K562 (cell line): Measurements from ENCODE around the gene EFHD2. TPM values are rescaled to one million over a fixed set of nuclear protein-coding genes. Genes with fewer than 3 reads are reported as not detected.

Experiments used
- ATAC-seq: fragments of 200-7000 bp; cut with Tn5 transposase; 3 replicates; pipeline ENCODE4 v1.9.1; 2020; ENCODE audit warnings: moderate library complexity
- BruUV-seq: library from RNA; stranded (reverse); fragments of 400-500 nt; replicated peaks from 2 replicates; lab custom pipeline; 2021; lab: Mats Ljungman, UMichigan
- CTCF ChIA-PET: fragments of 300-600 bp; formaldehyde crosslinking; extraction: SDS; loops from one replicate; lab custom pipeline; 2021; ENCODE audit warnings: low intra/inter-chr PET ratio; lab: Yijun Ruan, JAX
- POLR2A ChIA-PET: fragments of 300-600, 350-650 bp; sonication (Branson Sonifier 250); formaldehyde crosslinking; extraction: SDS; loops from one replicate; lab custom pipeline; 2021; ENCODE audit warnings: antibody characterized with exemption, inconsistent platforms; lab: Yijun Ruan, JAX
- DNase-seq, 4 experiments: peaks; one replicate each; pipeline versions ENCODE4 v3.0.0 to v3.0.0-alpha.2; 2011 to 2018; ENCODE audit warnings: low spot score in 3 of 4, mixed read lengths in 3 of 4; ENCODE audit errors: extremely low read depth in 1 of 4
- FAIRE-seq: peaks from 2 replicates; lab custom pipeline; 2011; peaks lifted over from hg19 to GRCh38; lab: Jason Lieb, UNC
- H2AFZ ChIP-seq: 2 replicates; pipeline ENCODE4 v1.6.0; 2011; ENCODE audit warnings: low read depth, low read length, control low read depth, inconsistent platforms
- H3K27ac ChIP-seq: fragments of 200-600 bp; 3 replicates; pipeline ENCODE4 v1.8.0; 2011; ENCODE audit warnings: low read depth, mild to moderate bottlenecking, control low read depth, inconsistent platforms, low read length, moderate library complexity, mixed read lengths; ENCODE audit errors: extremely low read depth
- H3K27me3 ChIP-seq, 2 experiments: fragments of 300-600 bp in 1 of 2; 2 replicates in 1 of 2; 3 replicates in 1 of 2; pipeline versions ENCODE4 v1.6.0 to v1.8.0; 2011; ENCODE audit warnings: inconsistent platforms in 2 of 2, low read length in 2 of 2, mild to moderate bottlenecking in 1 of 2, mixed read lengths in 1 of 2, moderate library complexity in 1 of 2; ENCODE audit not compliant: control insufficient read depth in 2 of 2, insufficient read depth in 2 of 2
- H3K36me3 ChIP-seq: fragments of 300-600 bp; 3 replicates; pipeline ENCODE4 v1.8.0; 2011; ENCODE audit warnings: mild to moderate bottlenecking, low read length, inconsistent platforms; ENCODE audit not compliant: control insufficient read depth, insufficient read depth
- H3K4me1 ChIP-seq, 2 experiments: fragments of 200-600 bp in 1 of 2; replicated peaks in 1 of 2; 2 replicates in 1 of 2; 3 replicates in 1 of 2; pipeline versions ENCODE4 v1.5.1 to v1.8.0; 2011; ENCODE audit warnings: inconsistent platforms in 2 of 2, low read length in 2 of 2, mild to moderate bottlenecking in 1 of 2, mixed read lengths in 1 of 2, moderate library complexity in 1 of 2; ENCODE audit not compliant: control insufficient read depth in 2 of 2, insufficient read depth in 2 of 2
- H3K4me2 ChIP-seq: 2 replicates; pipeline ENCODE4 v1.6.1; 2011; ENCODE audit warnings: low read length, control low read depth, inconsistent platforms, mixed read lengths; ENCODE audit not compliant: insufficient read depth
- H3K4me3 ChIP-seq: fragments of 200-600 bp; sonication (generic), shearing (Covaris generic); 2 replicates; pipeline ENCODE4 v1.5.1; 2016; ENCODE audit warnings: control low read depth, inconsistent platforms
- H3K79me2 ChIP-seq: fragments of 200-600 bp; 3 replicates; pipeline ENCODE4 v1.8.0; 2011; ENCODE audit warnings: low read length, inconsistent platforms; ENCODE audit not compliant: control insufficient read depth, insufficient read depth
- H3K9ac ChIP-seq, 2 experiments: 2 replicates each; pipeline versions ENCODE4 v1.6.0 to v1.6.1; 2011; ENCODE audit warnings: low read depth in 2 of 2, low read length in 2 of 2, control low read depth in 1 of 2, inconsistent platforms in 1 of 2, mild to moderate bottlenecking in 1 of 2, mixed read lengths in 1 of 2; ENCODE audit not compliant: insufficient read depth in 1 of 2
- H3K9me1 ChIP-seq: one replicate; pipeline ENCODE4 v1.6.0; 2011; ENCODE audit warnings: inconsistent platforms, mild to moderate bottlenecking, low read length, moderate library complexity; ENCODE audit not compliant: control insufficient read depth, insufficient read depth
- H3K9me3 ChIP-seq: replicated peaks from 2 replicates; pipeline ENCODE4 v1.5.1; 2011; ENCODE audit warnings: low read depth, low read length, inconsistent platforms; ENCODE audit not compliant: control insufficient read depth, insufficient read depth
- H4K20me1 ChIP-seq: replicated peaks from 2 replicates; pipeline ENCODE4 v1.6.1; 2011; ENCODE audit warnings: low read length, inconsistent platforms, mixed read lengths; ENCODE audit not compliant: control insufficient read depth, insufficient read depth
- BCL6 ChIP-seq: fragments of 250-450 bp; sonication (Bioruptor Pico); IDR thresholded peaks from 2 replicates; pipeline ENCODE4 v1.4.0; 2020
- FOXK2 ChIP-seq, 2 experiments: fragments of 450-650 bp; IDR thresholded peaks in 1 of 2; conservative IDR thresholded peaks in 1 of 2; 2 replicates each; pipeline ENCODE4 v1.6.1; 2016; ENCODE audit warnings: low read depth in 2 of 2, mild to moderate bottlenecking in 1 of 2
- KDM1A ChIP-seq, 2 experiments: fragments of 450-650 bp; IDR thresholded peaks; 2 replicates each; pipeline ENCODE4 v1.6.1; 2016; ENCODE audit warnings: mild to moderate bottlenecking in 2 of 2
- MBD2 ChIP-seq: sonication (generic); IDR thresholded peaks from 2 replicates; pipeline ENCODE4 v1.6.1; 2016; ENCODE audit warnings: low read depth, borderline replicate concordance
- NFYB ChIP-seq: IDR thresholded peaks from 2 replicates; pipeline ENCODE4 v1.6.1; 2011; ENCODE audit warnings: mild to moderate bottlenecking, moderate library complexity; ENCODE audit not compliant: insufficient read length; ENCODE audit errors: extremely low read depth
- RBM25 ChIP-seq: fragments of 200-400 bp; formaldehyde crosslinking; IDR thresholded peaks from 2 replicates; pipeline ENCODE4 v1.6.1; 2018; ENCODE audit warnings: low read length, low read depth, moderate library complexity; ENCODE audit not compliant: severe bottlenecking
- RCOR1 ChIP-seq, 2 experiments: IDR thresholded peaks; 2 replicates each; pipeline ENCODE4 v1.6.1; 2012; ENCODE audit warnings: low read depth in 2 of 2, low read length in 2 of 2, borderline replicate concordance in 1 of 2, improper control_type of control experiment in 1 of 2
- SRF ChIP-seq, 2 experiments: fragments of 250-450, 450-650 bp in 1 of 2; sonication (Bioruptor Pico) in 1 of 2; sonication (generic) in 1 of 2; formaldehyde crosslinking; IDR thresholded peaks; 2 replicates each; pipeline versions ENCODE4 v1.5.0 to v1.5.1; 2020 to 2022; ENCODE audit warnings: mild to moderate bottlenecking in 1 of 2, missing genetic modification reagents in 1 of 2
- TEAD2 ChIP-seq: fragments of 450-650 bp; IDR thresholded peaks from 2 replicates; pipeline ENCODE4 v1.6.1; 2016; ENCODE audit warnings: missing genetic modification characterization, control low read depth, missing compliant biosample characterization
- ZNF764 ChIP-seq: fragments of 250-450 bp; sonication (Bioruptor Pico); IDR thresholded peaks from 2 replicates; pipeline ENCODE4 v1.4.0; 2020; ENCODE audit warnings: low read depth, mild to moderate bottlenecking, moderate library complexity
- ZNF766 ChIP-seq: fragments of 200-800 bp; sonication (Bioruptor generic); conservative IDR thresholded peaks from 2 replicates; pipeline ENCODE4 v1.6.1; 2016; ENCODE audit warnings: missing genetic modification characterization, missing compliant biosample characterization
- WGBS: fragments of 100-300 bp; shearing (Covaris generic); methylation state at CpG from one replicate; pipeline ENCODE4 v1.1.6; 2016; ENCODE audit warnings: low coverage, mixed read lengths; ENCODE audit not compliant: insufficient coverage; ENCODE audit errors: missing lambda C conversion rate; 5-methylcytosine and 5-hydroxymethylcytosine counted together
- in situ Hi-C: fragments of 300-500 bp; cut with MboI; formaldehyde crosslinking; loops from 4 replicates; pipeline ENCODE4 v1.15.0; 2018; ENCODE audit warnings: inconsistent platforms, mixed read lengths
- intact Hi-C: fragments of 100-400 bp; cut with micrococcal nuclease; formaldehyde crosslinking; loops from 2 replicates; pipeline ENCODE4 v1.14.2; 2022
- polyA plus RNA-seq, 8 experiments: library from polyadenylated mRNA; depleted of rRNA in 4 of 8; stranded (reverse) in 5 of 8; unstranded in 3 of 8; fragments of >200 nt; fragmentation: Nextera tagmentation in 2 of 8; fragmentation: Illumina TruSeq in 1 of 8; extraction: Ambion mirVana in 2 of 8; extraction: Trizol in 1 of 8; gene quantifications; 2 replicates each; pipeline versions ENCODE4 v1.2.1 to v1.2.3, GENCODE V29; 2011 to 2014; ENCODE audit warnings: inconsistent platforms in 1 of 8, missing spikeins in 1 of 8
- total RNA-seq, 7 experiments: library from RNA; depleted of rRNA in 6 of 7; stranded (reverse); fragments of >200 nt in 6 of 7; fragmentation: Illumina TruSeq in 2 of 7; extraction: Trizol in 2 of 7; gene quantifications; 2 replicates each; pipeline versions ENCODE4 v1.2.1 to v1.2.3, GENCODE V29; 2011 to 2021; ENCODE audit warnings: low replicate concordance in 1 of 7
- TF ChIP-seq, protein P1 (sequence below): sonication (generic); formaldehyde crosslinking; IDR thresholded peaks from 2 replicates; pipeline ENCODE4 v1.8.1; 2022; ENCODE audit warnings: missing genetic modification reagents
- TF ChIP-seq, protein P2 (sequence below): fragments of 450-650 bp; IDR thresholded peaks from 2 replicates; pipeline ENCODE4 v1.6.1; 2018; ENCODE audit not compliant: partially characterized antibody

Gene EFHD2
- total and polyA plus RNA-seq, 9 of the 15 experiments (the other 6 are each of a cell fraction or from before 2014, with no cell fraction given): 1.7 to 73.5 (median 25.2) TPM

DNA sequence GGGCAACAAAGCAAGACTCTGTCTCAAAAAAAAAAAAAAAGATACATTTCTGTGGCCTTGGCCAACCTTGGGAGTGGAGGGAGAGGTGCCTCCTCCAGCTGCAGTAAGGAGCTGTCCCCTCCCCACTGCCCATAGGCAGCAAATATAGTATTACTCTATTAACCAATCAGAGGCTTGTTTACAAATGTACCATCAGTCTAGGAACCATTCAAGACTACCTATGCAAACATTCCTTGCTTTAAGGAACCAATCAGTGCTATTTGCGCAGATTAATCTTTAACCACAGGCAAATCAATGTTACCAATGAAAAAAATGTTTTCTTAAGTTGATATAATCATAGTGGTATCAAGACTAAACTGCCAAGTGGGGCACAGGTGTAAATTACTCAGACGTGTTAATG, 47.9 kb downstream of the EFHD2 start:
- intact Hi-C loops (no loop called here), in situ Hi-C loops (no loop called here)
- no peak overlapping the region for H3K9ac ChIP-seq
- no peak overlapping the region for H3K4me3 ChIP-seq
- no peaks in the 10 kb centered on the region for H3K9me3 ChIP-seq
- no peaks in the 10 kb centered on the region for H4K20me1 ChIP-seq
- H3K4me2 ChIP-seq: no peak overlapping the region
- no TSS peak for BruUV-seq
- no peaks in the 10 kb centered on the region for H3K27me3 ChIP-seq
- ChIA-PET POLR2A (interaction anchor here (0.7 kb wide), 1 partner anchor 895 kb away, joined by 3 read pairs; no protein-coding TSS in a partner anchor), CTCF (interaction anchor here (0.6 kb wide), 1 partner anchor 853 kb away, joined by 3 read pairs; no protein-coding TSS in a partner anchor)
- no peaks in the 10 kb centered on the region for H3K9me1 ChIP-seq
- peaks cover 16 to 17% of the 10 kb centered on the region in 2 experiments for H3K4me1 ChIP-seq
- H3K27ac ChIP-seq: no peak overlapping the region
- peak in 1 of 4 experiments; percentile 48 for DNase-seq
- WGBS: 41% methylated on average over 2 of the region's 2 CpGs
- ATAC-seq: peak; percentile 43
- H3K79me2 ChIP-seq: no peaks in the 10 kb centered on the region
- no peaks in the 10 kb centered on the region for H3K36me3 ChIP-seq
- peak; percentile 15 for FAIRE-seq
- TF ChIP-seq ZNF766 (CRISPR knock-in tag) (no peak), KDM1A (IDR thresholded peaks at IDR 0.05) (peak; percentile 63 to 82; a peak in 3 of 4 replicates), SRF (CRISPR knock-in tag; IDR thresholded peaks at IDR 0.05) (no peak), RBM25 (peak; percentile 58), RCOR1 (IDR thresholded peaks at IDR 0.05; ENCODE audit: borderline replicate concordance in 1 of 2, low read depth in 2 of 2, low read length in 2 of 2) (0 out of 4 replicates have a peak, but pooled peaks of 1 of the 2 experiments have one; percentile 25), BCL6 (CRISPR knock-in tag) (no peak), NFYB (peak; percentile 58), MBD2 (0 out of 2 replicates have a peak, but pooled peaks have one; percentile 29), FOXK2 (conservative IDR thresholded peaks at IDR 0.05 in 1 of 2, IDR thresholded peaks at IDR 0.05 in 1 of 2; ENCODE audit: low read depth in 2 of 2) (peak; percentile 28 to 42; a peak in 1 of 4 replicates), ZNF764 (CRISPR knock-in tag) (no peak), TEAD2 (tag) (peak; percentile 46; the same call in 1 of the 2 replicates)
- TF ChIP-seq, protein P1, sequence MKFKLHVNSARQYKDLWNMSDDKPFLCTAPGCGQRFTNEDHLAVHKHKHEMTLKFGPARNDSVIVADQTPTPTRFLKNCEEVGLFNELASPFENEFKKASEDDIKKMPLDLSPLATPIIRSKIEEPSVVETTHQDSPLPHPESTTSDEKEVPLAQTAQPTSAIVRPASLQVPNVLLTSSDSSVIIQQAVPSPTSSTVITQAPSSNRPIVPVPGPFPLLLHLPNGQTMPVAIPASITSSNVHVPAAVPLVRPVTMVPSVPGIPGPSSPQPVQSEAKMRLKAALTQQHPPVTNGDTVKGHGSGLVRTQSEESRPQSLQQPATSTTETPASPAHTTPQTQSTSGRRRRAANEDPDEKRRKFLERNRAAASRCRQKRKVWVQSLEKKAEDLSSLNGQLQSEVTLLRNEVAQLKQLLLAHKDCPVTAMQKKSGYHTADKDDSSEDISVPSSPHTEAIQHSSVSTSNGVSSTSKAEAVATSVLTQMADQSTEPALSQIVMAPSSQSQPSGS (CRISPR knock-in tag): no peak
- TF ChIP-seq, protein P2, sequence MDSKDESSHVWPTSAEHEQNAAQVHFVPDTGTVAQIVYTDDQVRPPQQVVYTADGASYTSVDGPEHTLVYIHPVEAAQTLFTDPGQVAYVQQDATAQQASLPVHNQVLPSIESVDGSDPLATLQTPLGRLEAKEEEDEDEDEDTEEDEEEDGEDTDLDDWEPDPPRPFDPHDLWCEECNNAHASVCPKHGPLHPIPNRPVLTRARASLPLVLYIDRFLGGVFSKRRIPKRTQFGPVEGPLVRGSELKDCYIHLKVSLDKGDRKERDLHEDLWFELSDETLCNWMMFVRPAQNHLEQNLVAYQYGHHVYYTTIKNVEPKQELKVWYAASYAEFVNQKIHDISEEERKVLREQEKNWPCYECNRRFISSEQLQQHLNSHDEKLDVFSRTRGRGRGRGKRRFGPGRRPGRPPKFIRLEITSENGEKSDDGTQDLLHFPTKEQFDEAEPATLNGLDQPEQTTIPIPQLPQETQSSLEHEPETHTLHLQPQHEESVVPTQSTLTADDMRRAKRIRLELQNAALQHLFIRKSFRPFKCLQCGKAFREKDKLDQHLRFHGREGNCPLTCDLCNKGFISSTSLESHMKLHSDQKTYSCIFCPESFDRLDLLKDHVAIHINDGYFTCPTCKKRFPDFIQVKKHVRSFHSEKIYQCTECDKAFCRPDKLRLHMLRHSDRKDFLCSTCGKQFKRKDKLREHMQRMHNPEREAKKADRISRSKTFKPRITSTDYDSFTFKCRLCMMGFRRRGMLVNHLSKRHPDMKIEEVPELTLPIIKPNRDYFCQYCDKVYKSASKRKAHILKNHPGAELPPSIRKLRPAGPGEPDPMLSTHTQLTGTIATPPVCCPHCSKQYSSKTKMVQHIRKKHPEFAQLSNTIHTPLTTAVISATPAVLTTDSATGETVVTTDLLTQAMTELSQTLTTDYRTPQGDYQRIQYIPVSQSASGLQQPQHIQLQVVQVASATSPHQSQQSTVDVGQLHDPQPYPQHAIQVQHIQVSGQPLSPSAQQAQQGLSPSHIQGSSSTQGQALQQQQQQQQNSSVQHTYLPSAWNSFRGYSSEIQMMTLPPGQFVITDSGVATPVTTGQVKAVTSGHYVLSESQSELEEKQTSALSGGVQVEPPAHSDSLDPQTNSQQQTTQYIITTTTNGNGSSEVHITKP: peak; percentile 44
- no peak overlapping the region for H2AFZ ChIP-seq
